HepG2 (cell line): ENCODE data around the gene CCDC117. TPM values are rescaled to one million over a fixed set of nuclear protein-coding genes. Genes with fewer than 3 reads are reported as not detected.

ENCODE experiments used
- FOXK2 ChIP-seq: fragments of 450-650 bp; IDR thresholded peaks from 2 replicates; pipeline ENCODE4 v1.6.1; 2016
- HDAC2 ChIP-seq: sonication (generic); formaldehyde crosslinking; IDR thresholded peaks from 2 replicates; pipeline ENCODE4 v1.4.0; 2020; ENCODE audit warnings: missing genetic modification reagents
- HNF1B ChIP-seq: sonication (generic); formaldehyde crosslinking; IDR thresholded peaks from 2 replicates; pipeline ENCODE4 v1.5.1; 2020; ENCODE audit warnings: mild to moderate bottlenecking, moderate library complexity, missing genetic modification reagents
- HOXA3 ChIP-seq: sonication (generic); formaldehyde crosslinking; IDR thresholded peaks from 2 replicates; pipeline ENCODE4 v1.5.0; 2020; ENCODE audit warnings: missing genetic modification reagents
- KDM5A ChIP-seq: fragments of 200-600 bp; sonication (generic); IDR thresholded peaks from 2 replicates; pipeline ENCODE4 v1.7.0; 2018; ENCODE audit warnings: antibody characterized with exemption, mild to moderate bottlenecking, low read length, borderline replicate concordance
- LRRFIP1 ChIP-seq: sonication (generic); formaldehyde crosslinking; conservative IDR thresholded peaks from 2 replicates; pipeline ENCODE4 v1.4.0; 2020; ENCODE audit warnings: missing genetic modification reagents
- MAF1 ChIP-seq: sonication (generic); formaldehyde crosslinking; IDR thresholded peaks from 2 replicates; pipeline ENCODE4 v1.5.0; 2020; ENCODE audit warnings: missing genetic modification reagents, borderline replicate concordance
- MAX ChIP-seq: IDR thresholded peaks from 2 replicates; pipeline ENCODE4 v1.6.1; 2012; ENCODE audit warnings: inconsistent platforms
- MAZ ChIP-seq, 2 experiments: sonication (generic) in 1 of 2; formaldehyde crosslinking in 1 of 2; IDR thresholded peaks; 2 replicates each; pipeline versions ENCODE4 v1.5.0 to v1.6.1; 2012 to 2020; ENCODE audit warnings: low read depth in 2 of 2, mild to moderate bottlenecking in 2 of 2, borderline replicate concordance in 1 of 2, improper control_type of control experiment in 1 of 2, low read length in 1 of 2, missing genetic modification reagents in 1 of 2, moderate library complexity in 1 of 2
- MXD4 ChIP-seq: IDR thresholded peaks from 2 replicates; pipeline ENCODE4 v1.6.1; 2016; ENCODE audit warnings: mild to moderate bottlenecking, missing biosample characterization, missing genetic modification reagents
- NFKBIZ ChIP-seq: IDR thresholded peaks from 2 replicates; pipeline ENCODE4 v1.6.1; 2018; ENCODE audit warnings: missing genetic modification reagents, missing compliant biosample characterization
- RXRB ChIP-seq: IDR thresholded peaks from 2 replicates; pipeline ENCODE4 v1.6.1; 2016; ENCODE audit warnings: borderline replicate concordance, missing genetic modification reagents, missing compliant biosample characterization
- TAF1 ChIP-seq: sonication (generic); formaldehyde crosslinking; IDR thresholded peaks from 2 replicates; pipeline ENCODE4 v1.4.0; 2020; ENCODE audit warnings: missing genetic modification reagents
- THAP7 ChIP-seq: sonication (generic); formaldehyde crosslinking; IDR thresholded peaks from 2 replicates; pipeline ENCODE4 v1.8.1; 2023; ENCODE audit warnings: mild to moderate bottlenecking, missing genetic modification reagents
- ZBTB26 ChIP-seq: IDR thresholded peaks from 2 replicates; pipeline ENCODE4 v1.6.1; 2016; ENCODE audit warnings: missing compliant biosample characterization, missing genetic modification reagents, borderline replicate concordance
- ZBTB7A ChIP-seq: sonication (generic); formaldehyde crosslinking; IDR thresholded peaks from 2 replicates; pipeline ENCODE4 v1.8.0; 2022; ENCODE audit warnings: mild to moderate bottlenecking, missing genetic modification reagents
- ZFP1 ChIP-seq: IDR thresholded peaks from 2 replicates; pipeline ENCODE4 v1.6.1; 2016
- ZNF207 ChIP-seq: fragments of 450-650 bp; IDR thresholded peaks from 2 replicates; pipeline ENCODE4 v1.6.1; 2016; ENCODE audit warnings: antibody characterized with exemption, borderline replicate concordance
- ZNF337 ChIP-seq: sonication (generic); formaldehyde crosslinking; IDR thresholded peaks from 2 replicates; pipeline ENCODE4 v1.5.1; 2020; ENCODE audit warnings: missing genetic modification reagents, low read depth, mild to moderate bottlenecking, borderline replicate concordance
- ZNF597 ChIP-seq: sonication (generic); formaldehyde crosslinking; IDR thresholded peaks from 2 replicates; pipeline ENCODE4 v1.5.0; 2020; ENCODE audit warnings: missing genetic modification reagents
- polyA plus RNA-seq, 8 experiments: library from polyadenylated mRNA; depleted of rRNA in 3 of 8; stranded (reverse) in 7 of 8; unstranded in 1 of 8; fragments of >200 nt; fragmentation: Illumina TruSeq in 4 of 8; extraction: Trizol in 4 of 8; gene quantifications; 2 replicates each; pipeline versions ENCODE4 v1.2.1 to v1.2.3, GENCODE V29; 2011 to 2016; ENCODE audit warnings: low read depth in 4 of 8, missing spikeins in 1 of 8, mixed read lengths in 1 of 8; ENCODE audit not compliant: insufficient read depth in 1 of 8
- total RNA-seq, 5 experiments: library from RNA; depleted of rRNA; stranded (reverse); fragments of >200 nt; fragmentation: Illumina TruSeq; extraction: Trizol; gene quantifications; 2 replicates each; pipeline ENCODE4 v1.2.3, GENCODE V29; 2016; ENCODE audit warnings: low read depth in 1 of 5

Gene CCDC117
- total and polyA plus RNA-seq, 2 of the 13 experiments (the other 11 are each of a cell fraction or from before 2014, with no cell fraction given): 12.6 to 34.2 TPM

- TF ChIP-seq THAP7 (CRISPR knock-in tag): no peak
- peak; percentile 49; the same call in 1 of the 2 replicates for TF ChIP-seq HNF1B (CRISPR knock-in tag)
- peak; percentile 63; the same call in 1 of the 2 replicates for TF ChIP-seq HDAC2 (CRISPR knock-in tag)
- no peak for TF ChIP-seq ZNF207
- TF ChIP-seq FOXK2: no peak
- peak; percentile 52; the same call in 1 of the 2 replicates for TF ChIP-seq KDM5A
- TF ChIP-seq MAZ (IDR thresholded peaks at IDR 0.05; ENCODE audit: borderline replicate concordance, low read depth, low read length): peak; percentile 31; the same call in 1 of the 2 replicates
- TF ChIP-seq MAZ (CRISPR knock-in tag; IDR thresholded peaks at IDR 0.05; ENCODE audit: low read depth): 0 out of 2 replicates have a peak, but pooled peaks have one; percentile 22
- no peak for TF ChIP-seq MAF1 (CRISPR knock-in tag)
- TF ChIP-seq ZNF597 (CRISPR knock-in tag): no peak
- TF ChIP-seq RXRB: peak; percentile 41; the same call in 1 of the 2 replicates
- no peak for TF ChIP-seq ZNF337
- peak; percentile 84 for TF ChIP-seq NFKBIZ
- TF ChIP-seq HOXA3: peak; percentile 66; the same call in 1 of the 2 replicates
- peak; percentile 62; the same call in 1 of the 2 replicates for TF ChIP-seq MXD4
- TF ChIP-seq TAF1 (CRISPR knock-in tag): peak; percentile 53
- peak; percentile 95 for TF ChIP-seq MAX
- TF ChIP-seq LRRFIP1 (CRISPR knock-in tag): no peak
- no peak for TF ChIP-seq ZBTB7A
- TF ChIP-seq ZBTB26 (CRISPR knock-in tag): no peak
- no peak for TF ChIP-seq ZFP1 (CRISPR knock-in tag)
These were observed 29.5 kb downstream of the CCDC117 start (continued) for GRCh38 chr22:28801845-28802594.
